ENCODE results near the gene SYNJ1.
A peak's percentile ranks its signal among the peaks of the same experiment; 100 is the strongest.
"Not testable (repeated sequence)": the region's sequence is repeated elsewhere in the genome, so short reads cannot be mapped to it uniquely, and the experiment has no call there.

The SYNJ1 gene, protein sequence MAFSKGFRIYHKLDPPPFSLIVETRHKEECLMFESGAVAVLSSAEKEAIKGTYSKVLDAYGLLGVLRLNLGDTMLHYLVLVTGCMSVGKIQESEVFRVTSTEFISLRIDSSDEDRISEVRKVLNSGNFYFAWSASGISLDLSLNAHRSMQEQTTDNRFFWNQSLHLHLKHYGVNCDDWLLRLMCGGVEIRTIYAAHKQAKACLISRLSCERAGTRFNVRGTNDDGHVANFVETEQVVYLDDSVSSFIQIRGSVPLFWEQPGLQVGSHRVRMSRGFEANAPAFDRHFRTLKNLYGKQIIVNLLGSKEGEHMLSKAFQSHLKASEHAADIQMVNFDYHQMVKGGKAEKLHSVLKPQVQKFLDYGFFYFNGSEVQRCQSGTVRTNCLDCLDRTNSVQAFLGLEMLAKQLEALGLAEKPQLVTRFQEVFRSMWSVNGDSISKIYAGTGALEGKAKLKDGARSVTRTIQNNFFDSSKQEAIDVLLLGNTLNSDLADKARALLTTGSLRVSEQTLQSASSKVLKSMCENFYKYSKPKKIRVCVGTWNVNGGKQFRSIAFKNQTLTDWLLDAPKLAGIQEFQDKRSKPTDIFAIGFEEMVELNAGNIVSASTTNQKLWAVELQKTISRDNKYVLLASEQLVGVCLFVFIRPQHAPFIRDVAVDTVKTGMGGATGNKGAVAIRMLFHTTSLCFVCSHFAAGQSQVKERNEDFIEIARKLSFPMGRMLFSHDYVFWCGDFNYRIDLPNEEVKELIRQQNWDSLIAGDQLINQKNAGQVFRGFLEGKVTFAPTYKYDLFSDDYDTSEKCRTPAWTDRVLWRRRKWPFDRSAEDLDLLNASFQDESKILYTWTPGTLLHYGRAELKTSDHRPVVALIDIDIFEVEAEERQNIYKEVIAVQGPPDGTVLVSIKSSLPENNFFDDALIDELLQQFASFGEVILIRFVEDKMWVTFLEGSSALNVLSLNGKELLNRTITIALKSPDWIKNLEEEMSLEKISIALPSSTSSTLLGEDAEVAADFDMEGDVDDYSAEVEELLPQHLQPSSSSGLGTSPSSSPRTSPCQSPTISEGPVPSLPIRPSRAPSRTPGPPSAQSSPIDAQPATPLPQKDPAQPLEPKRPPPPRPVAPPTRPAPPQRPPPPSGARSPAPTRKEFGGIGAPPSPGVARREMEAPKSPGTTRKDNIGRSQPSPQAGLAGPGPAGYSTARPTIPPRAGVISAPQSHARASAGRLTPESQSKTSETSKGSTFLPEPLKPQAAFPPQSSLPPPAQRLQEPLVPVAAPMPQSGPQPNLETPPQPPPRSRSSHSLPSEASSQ (N-terminal part only)

DNA sequence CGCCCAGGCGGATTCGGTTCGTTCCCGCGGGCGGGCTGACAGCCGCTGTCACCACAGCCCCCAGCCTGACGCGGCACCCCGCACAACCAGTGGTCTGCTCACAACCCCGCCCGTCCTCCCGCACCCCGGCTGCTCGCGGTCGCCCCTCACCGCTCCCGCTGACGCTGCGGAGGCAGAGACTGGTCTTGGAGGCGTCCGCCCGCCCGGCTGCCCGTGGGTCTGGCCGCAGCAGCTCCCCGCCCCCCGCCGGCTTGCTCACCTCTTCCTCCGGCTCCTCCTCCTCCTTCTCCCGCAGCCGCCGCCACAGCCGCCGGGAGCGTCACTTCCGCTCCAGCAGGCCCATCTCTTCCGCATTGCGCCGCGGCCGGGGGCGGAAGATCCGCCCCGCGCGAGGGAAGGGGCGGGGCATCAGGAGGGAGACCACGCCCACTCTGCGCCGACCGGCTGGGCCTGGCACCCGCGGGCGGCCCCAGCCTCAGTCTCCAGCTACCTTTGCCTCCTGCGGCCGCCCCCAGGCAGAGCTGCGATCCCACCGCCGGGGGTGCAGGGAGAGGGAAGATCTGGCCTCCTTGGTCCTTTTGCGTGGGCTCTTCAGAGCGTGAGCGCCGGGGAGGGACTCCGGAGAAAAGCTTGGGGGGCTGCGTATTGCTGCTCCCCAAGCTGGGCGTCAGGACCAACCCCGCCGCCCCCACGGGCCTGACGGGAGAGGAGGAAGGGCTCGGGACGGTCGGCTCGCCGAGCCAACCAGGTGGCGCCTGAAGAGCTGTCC, at the start of gene SYNJ1:
Gene SYNJ1, minus strand, starts transcription at position 327 of the 769 bp plus-strand sequence. CDS start 1,118 bp downstream, outside the sequence.
- DNase-seq (ENCODE audit: low spot score), result peak; percentile 94
- TF ChIP-seq, protein P1, sequence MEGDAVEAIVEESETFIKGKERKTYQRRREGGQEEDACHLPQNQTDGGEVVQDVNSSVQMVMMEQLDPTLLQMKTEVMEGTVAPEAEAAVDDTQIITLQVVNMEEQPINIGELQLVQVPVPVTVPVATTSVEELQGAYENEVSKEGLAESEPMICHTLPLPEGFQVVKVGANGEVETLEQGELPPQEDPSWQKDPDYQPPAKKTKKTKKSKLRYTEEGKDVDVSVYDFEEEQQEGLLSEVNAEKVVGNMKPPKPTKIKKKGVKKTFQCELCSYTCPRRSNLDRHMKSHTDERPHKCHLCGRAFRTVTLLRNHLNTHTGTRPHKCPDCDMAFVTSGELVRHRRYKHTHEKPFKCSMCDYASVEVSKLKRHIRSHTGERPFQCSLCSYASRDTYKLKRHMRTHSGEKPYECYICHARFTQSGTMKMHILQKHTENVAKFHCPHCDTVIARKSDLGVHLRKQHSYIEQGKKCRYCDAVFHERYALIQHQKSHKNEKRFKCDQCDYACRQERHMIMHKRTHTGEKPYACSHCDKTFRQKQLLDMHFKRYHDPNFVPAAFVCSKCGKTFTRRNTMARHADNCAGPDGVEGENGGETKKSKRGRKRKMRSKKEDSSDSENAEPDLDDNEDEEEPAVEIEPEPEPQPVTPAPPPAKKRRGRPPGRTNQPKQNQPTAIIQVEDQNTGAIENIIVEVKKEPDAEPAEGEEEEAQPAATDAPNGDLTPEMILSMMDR (IDR thresholded peaks at IDR 0.05), result no peak
- Histone ChIP-seq H3K27ac (peak within 1 kb of the TSS; percentile 82 to 98), H3K4me3 (peak within 1 kb of the TSS; percentile 99)

DNA sequence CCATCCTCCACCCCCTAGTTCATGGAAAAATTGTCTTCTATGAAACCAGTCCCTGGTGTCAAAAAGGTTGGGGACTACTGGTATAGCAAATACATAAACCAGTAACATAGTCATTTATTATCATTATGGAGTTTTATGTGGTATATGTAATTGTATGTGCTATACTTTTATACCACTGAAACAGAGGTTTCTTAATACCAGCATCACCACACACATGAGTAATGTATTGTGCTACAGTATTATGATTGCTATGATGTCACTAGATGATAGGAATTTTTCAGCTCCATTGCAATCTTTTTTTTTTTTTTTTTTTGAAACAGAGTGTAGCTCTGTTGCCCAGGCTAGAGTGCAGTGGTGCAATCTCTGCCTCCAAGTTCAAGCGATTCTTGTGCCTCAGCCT, 49.5 kb upstream of the SYNJ1 start:
- Histone ChIP-seq H3K27ac (no peak overlapping the region), H3K4me3 (no peak overlapping the region)
- no peak for DNase-seq (ENCODE audit: low spot score)
- TF ChIP-seq, protein P1 (IDR thresholded peaks at IDR 0.05), result no peak

DNA sequence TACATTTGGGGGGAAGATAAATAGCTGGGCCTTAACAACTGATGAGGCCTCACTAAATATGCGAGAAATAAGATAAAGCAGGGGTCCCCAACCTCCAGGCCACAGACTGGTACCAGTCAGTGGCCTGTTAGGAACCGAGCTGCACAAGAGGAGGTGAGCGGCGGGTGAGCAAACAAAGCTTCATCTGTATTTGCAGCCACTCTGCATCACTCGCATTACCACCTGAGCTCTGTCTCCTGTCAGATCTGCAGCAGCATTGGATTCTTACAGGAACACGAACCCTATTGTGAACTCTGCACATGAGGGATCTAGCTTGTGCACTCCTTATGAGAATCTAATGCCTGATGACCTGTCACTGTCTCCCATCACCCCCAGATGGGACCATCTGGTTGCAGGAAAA, 48.9 kb upstream of the SYNJ1 start:
- TF ChIP-seq, protein P1 (IDR thresholded peaks at IDR 0.05), result no peak
- DNase-seq (ENCODE audit: low spot score), result no peak
- no peak overlapping the region for H3K27ac ChIP-seq
- H3K4me3 ChIP-seq, result no peak overlapping the region

DNA sequence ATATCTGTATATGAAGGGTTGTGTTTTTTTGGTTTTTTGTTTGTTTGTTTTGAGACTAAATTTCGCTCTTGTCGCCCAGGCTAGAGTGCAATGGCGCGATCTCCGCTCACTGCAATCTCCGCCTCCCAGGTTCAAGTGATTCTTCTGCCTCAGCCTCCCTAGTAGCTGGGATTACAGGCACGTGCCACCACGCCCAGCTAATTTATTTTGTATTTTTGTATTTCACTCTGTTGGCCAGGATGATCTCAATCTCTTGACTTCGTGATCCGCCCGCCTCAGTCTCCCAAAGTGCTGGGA, 45.2 kb upstream of the SYNJ1 start:
- not testable (repeated sequence) for DNase-seq (ENCODE audit: low spot score); H3K27ac ChIP-seq
- peak overlapping the region; percentile 85 for H3K4me3 ChIP-seq

DNA sequence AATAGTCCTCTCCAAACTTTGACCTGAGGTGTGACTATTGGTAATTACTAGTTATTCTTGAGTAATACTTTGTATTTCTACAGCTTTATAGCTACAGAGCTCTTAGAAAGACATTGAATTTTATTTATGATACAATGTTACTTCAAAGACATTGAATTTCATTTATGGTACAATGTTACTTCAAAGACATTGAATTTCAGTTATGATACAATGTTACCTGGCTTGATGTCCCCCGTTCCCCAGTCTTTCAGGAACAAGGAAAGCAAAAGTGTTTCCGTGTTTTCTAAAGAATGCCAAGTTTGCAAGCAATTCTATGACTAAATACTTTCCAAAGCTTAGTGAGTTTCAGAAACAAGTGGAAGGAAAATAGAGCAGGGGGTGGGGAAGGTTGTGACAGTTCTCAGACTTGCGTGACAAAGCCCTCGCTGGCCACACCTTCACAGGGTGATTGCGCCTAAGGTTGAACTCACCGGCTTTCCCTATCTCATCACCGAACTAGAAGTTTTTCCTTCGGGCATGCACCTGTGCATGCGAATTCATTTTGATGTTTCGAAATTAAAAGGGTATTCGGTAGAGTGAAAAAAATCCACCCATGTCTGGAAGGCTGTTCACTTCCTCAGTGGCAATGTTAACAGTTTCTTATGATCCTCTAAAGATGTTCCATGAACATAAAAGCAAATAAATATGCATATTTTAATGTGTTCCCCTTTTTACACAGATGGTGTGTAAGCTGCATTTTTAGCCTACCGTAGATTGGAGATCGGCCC, 44.7 kb upstream of the SYNJ1 start:
- Histone ChIP-seq H3K4me3 (peak overlapping the region; percentile 85), H3K27ac (peak overlapping the region; percentile 69 to 89)
- TF ChIP-seq, protein P1 (IDR thresholded peaks at IDR 0.05), result no peak
- DNase-seq (ENCODE audit: low spot score), result no peak

DNA sequence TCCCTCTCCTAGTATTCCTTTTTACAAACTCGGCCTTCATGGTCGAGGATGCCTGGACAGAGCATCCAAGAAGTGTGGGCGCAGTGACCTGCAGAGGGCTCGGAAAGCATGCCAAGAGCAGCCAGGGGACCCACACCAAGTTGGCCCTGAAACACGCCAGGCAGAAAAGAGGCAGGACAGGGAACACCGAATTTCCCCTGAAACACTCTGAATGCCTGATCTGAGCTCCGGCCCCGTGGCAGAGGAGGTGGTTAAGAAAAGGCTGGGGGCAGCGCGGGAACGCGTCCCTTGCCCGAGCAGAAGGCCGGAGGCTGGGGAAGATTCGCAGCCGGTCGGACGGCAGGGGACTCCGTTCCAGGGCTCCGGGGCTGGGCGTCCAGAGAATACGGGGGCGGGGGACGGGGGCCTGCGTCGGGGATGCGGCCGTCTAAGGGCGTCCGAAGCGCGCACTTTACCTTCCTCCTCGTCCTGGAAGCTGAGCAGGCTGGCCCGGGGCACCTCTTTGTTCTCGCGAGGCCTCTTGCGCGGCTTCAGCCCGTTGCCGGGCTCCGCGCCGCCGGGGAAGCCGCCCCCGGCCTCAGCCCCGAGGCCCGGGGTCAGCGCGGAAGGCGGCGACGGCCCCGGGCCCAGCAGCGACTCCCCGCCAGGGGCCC, 43.2 kb upstream of the SYNJ1 start:
- TF ChIP-seq, protein P1 (IDR thresholded peaks at IDR 0.05), result no peak
- peak overlapping the region; percentile 60 to 81 for H3K27ac ChIP-seq
- DNase-seq (ENCODE audit: low spot score), result peak; percentile 80
- H3K4me3 ChIP-seq, result peak overlapping the region; percentile 85

Measured in coronary artery (tissue), 2 donors.